GM19438 (cell line): ENCODE measurements around the gene ATG4D.
A peak's percentile ranks its signal among the peaks of the same experiment; 100 is the strongest.

ENCODE experiments used
- ATAC-seq: cut with Tn5 transposase; IDR thresholded peaks from one replicate; pipeline ENCODE4 v1.9.1; 2021; ENCODE audit warnings: low read depth; ENCODE audit not compliant: unreplicated experiment

The ATG4D gene

DNA sequence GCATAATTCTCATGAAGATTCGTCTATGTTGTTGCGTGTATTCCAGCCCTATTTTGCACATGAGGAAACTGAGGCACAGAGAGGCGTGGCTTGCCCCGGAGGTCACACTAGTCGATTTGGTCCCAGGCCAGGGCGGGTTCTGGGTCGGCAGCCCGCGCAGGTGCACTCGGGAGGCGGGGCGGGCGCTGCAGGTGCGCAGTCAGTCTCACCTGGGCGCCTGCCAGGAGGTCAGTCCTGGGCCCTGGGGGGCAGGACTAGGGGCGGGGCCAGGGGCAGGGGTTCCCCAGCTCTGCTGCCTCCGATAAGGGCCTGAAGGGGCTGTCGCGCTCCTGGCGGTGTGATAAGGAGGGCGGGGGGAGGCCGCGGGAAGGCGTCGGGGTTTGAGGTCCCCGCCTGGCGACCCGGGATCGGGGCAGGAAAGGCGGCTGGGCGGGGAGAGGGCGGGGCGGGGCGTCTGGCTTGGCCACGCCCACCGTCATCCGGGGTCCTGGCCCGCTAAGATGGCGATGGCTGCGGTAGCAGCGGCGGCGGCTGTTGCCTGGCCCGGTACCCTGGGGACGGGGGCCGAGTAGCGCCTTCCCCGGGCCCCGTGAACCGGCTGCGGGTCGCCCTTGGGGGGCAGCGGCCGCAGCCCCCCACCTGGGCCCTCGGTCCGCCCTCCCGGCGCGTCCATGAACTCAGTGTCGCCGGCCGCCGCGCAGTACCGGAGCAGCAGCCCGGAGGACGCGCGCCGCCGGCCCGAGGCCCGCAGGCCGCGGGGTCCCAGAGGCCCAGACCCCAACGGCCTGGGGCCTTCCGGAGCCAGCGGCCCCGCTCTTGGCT is at the start of gene ATG4D:
Gene ATG4D, plus strand, starts transcription at position 485 of the 822 bp plus-strand sequence. Its CDS starts 187 bp downstream, at position 672.
- peak; percentile 73 for ATAC-seq

DNA sequence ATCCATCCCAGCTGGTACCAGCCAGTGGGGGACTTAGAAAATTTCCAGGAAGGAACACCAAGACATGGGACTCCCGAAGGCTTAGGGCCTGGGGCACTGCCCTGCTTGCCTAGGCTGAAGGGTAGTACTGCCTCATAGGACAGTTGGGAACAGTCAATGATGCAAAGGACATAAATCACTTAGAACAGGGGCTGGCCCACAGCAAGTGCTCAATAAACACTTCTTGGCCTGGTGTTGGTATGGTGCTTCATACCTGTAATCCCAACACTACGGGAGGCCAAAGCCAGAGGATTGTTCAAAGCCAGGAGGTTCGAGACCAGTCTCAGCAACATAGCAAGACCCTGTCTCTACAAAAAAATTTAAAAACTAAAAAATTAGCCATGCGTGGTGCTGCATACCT is 46.3 kb upstream of the ATG4D start:
- ATAC-seq: no peak

GRCh38 chr19:10499550-10500246 is 44.0 kb upstream of the ATG4D start:
- ATAC-seq: no peak

- ATAC-seq: no peak
Measured at GRCh38 chr19:10500247-10500592, 43.5 kb upstream of the ATG4D start.

- ATAC-seq: peak; percentile 22
Measured at GRCh38 chr19:10501971-10502523, 41.7 kb upstream of the ATG4D start.

- peak; percentile 74 for ATAC-seq
Measured at GRCh38 chr19:10502524-10503001, 41.1 kb upstream of the ATG4D start.

- peak; percentile 24 for ATAC-seq
Measured at GRCh38 chr19:10503002-10503789, 40.5 kb upstream of the ATG4D start, which contains the start of gene KEAP1. TSS of gene KEAP1 (minus strand) at chr19:10503356. CDS start at chr19:10500033, 3,323 bp downstream.

- ATAC-seq: no peak
Measured at GRCh38 chr19:10505583-10506229, 38.0 kb upstream of the ATG4D start.

GRCh38 chr19:10508036-10508435 is 35.7 kb upstream of the ATG4D start:
- no peak for ATAC-seq

- no peak for ATAC-seq
Measured at GRCh38 chr19:10508707-10509106, 35.0 kb upstream of the ATG4D start.

- no peak for ATAC-seq
Measured at GRCh38 chr19:10510301-10510802, 33.4 kb upstream of the ATG4D start.

DNA sequence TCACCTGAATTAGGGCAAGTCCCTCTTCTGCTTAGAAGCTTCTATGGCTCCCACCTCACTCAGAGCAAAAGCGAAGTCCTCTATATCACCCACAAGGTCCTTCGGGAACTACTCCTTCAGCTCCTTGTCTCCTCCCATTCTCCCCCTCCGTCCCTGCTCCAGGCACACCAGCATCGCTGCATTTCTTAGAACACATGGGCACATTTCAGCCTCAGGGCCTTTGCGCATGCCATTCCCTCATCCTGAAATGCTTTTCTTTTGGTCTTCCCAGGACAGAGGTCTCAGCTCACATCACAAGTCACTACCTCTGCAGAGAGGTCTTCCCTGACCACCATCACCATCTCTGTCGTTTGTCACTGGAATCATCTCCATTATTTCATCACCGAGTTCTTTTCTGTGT is 30.5 kb upstream of the ATG4D start:
- no peak for ATAC-seq

GRCh38 chr19:10514211-10515145 is 29.2 kb upstream of the ATG4D start:
- ATAC-seq: no peak

- no peak for ATAC-seq
Measured at GRCh38 chr19:10516064-10516385, 27.7 kb upstream of the ATG4D start.

DNA sequence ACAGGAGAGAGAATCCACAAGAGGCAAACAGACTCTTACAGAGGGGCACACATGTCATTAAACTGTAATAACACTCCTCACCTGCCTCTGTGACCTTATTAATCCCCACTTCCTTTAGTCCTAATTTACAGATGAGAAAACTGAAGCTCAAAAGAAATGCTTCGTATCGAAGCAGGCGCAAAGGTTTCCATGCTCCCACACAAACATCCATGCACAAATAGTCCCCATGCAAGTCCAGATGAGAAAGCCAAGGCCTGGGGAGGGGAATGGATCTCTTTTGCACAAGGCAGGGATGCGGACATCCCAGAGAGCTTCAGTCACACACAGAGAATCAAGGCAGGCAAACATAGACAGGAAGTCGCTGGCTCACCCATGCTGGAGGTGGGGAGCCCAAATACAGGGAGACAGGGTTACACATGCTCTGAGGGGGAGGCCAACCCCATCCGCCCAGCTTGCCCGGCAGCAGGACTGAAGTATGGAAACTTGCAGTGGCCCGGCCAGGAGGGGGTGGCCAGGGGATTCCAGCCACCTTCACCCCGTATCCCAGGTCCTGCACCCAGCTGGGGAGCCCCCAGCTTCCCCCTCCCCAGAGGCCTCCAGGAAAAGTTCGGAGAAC is 26.9 kb upstream of the ATG4D start:
- ATAC-seq: no peak

DNA sequence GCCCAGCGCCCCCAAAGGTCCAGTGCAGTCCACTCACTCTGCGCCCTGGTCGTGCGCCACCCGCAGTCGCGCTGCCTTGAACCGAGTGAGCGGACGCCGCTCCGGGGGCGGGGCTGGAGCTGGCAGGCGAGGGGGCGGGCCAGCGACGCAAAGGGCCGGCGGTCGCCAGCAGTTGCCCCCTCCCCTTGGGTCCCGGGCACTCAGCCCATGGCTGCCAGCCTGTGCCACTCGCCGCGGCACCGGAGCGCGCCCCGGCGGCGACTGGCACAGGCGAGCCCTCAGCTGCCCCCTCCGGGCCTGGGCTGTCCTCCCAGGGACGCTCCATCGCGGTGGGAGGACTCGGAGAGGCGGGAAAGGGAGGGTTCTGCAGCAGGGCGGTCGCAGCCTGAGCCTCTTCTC is 26.3 kb upstream of the ATG4D start, which contains the start of gene S1PR5:
Gene S1PR5, minus strand, starts transcription at position 87 of the 399 bp plus-strand sequence. CDS start 2,436 bp downstream, outside the sequence.
- ATAC-seq: no peak

- no peak for ATAC-seq
Measured at GRCh38 chr19:10517760-10518443, 25.8 kb upstream of the ATG4D start.
